HS-5 (cell line): Measurements from ENCODE around the gene FGGY.
"Not testable (repeated sequence)": the region's sequence is repeated elsewhere in the genome, so short reads cannot be mapped to it uniquely, and the experiment has no call there.

Source experiments
- DNase-seq: peaks from one replicate; pipeline ENCODE4 v3.0.0-alpha.2; 2012; ENCODE audit warnings: low read depth

The FGGY gene

DNA sequence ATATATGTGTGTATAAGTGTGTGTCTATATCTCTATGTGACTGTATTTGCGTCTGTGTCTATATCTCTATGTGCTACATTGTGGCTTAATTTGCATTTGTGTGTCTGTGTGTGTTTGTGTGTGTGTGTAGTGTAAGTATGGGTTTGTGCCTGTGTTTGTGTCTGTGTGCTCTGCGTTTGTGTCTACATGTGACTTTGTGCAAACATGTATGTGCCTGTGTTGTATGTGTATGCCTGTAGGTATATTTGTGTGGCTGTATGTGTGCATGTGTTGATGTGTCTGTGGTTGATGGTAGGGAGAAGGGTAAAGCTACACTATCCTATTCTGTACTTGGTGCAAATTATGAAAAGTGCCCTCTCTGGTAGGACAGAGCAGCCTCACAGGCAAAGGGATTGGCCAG, 7.3 kb upstream of the FGGY start:
- no peak for DNase-seq

DNA sequence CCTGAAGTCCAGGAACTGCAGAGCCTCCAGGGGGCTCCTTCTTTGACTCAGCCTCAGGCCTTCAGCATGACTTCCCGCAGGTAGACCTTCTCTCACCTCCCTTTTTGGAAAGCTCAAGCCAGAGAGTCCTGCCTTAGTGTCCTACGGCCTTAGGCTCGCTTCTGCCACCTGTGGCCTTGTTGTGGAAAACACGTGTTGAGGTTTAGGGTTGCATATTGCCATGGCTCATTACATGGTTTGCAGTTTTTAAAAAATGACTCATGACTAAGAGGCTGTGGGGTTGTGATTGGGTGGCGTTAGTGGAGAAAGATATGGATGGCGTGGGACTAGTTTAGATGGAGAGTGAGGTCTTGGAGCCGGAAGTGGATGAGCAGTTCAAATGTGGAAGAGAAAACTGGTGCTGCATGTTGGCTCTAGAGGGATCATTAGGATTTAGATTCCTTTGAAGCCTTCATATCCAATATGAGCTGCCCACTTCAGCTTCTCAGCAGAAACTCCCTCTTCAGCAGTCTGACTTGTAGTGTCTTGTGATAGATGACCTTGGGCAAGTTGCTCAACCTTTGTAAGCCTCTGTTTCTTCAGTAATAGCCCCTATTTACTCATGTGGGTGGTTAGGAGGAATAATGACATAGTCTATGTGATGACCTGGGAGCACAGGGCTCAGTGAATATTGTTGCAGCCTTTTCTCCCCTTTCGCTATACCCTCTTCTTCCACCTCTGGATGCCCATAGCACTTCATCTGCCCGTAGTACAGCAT, 6.5 kb upstream of the FGGY start:
- DNase-seq = no peak

DNA sequence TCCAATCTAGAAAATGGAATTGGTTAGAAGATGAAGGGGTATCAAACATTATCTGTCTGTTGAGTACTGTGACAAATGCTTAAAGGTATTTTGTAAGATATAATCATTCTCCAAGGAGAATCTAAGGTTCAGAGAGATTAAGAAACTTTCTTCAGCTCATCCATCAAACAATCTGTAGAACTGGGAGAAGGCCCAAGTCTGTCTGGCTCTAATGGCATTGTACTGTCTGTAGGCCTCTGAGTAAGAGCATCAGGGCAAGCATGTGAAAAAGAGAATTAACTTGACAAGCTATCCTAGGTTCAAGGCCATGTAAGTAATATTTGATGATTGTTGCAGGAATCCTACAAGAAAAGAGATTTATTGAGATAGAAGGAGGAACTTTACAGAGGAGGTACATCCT, 5.3 kb upstream of the FGGY start:
- no peak for DNase-seq

DNA sequence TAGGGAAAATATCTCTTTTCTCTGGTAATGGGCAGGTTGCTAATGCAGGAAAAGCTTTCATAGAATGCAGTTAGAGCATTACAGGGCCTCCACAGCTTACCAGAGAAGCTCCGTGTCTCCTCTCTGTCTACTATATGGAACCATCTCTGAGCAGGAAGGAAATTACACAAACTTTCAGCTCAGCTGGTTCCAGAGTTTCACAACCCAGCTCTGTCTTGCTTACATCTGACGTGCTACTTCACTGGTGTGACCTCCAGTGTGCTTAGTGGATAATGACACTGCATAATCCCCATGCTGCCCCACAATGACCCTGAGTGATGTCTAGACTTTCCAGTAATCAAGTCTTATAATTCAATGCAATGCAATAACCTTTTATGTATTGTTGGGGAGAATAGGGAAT, 4.3 kb upstream of the FGGY start:
- DNase-seq = no peak

DNA sequence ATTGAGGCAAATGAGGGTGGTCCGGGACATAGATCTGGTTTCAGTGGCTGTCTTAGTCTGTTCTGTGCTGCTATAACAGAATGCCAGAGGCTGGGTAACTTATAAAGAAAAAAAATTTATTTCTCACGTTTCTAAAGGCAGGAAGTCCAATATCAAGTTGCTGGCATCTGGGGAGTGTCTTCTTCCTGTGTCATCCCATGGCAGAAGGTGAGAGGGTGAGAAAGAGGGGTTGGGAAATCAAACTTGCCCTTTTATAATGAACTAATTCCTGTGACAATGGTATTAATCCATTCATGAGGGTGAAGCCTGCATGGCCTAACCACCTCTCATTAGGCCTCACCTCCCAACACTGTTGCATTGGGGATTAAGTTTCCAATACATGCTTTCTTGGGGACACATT, 3.7 kb upstream of the FGGY start:
- DNase-seq = no peak

DNA sequence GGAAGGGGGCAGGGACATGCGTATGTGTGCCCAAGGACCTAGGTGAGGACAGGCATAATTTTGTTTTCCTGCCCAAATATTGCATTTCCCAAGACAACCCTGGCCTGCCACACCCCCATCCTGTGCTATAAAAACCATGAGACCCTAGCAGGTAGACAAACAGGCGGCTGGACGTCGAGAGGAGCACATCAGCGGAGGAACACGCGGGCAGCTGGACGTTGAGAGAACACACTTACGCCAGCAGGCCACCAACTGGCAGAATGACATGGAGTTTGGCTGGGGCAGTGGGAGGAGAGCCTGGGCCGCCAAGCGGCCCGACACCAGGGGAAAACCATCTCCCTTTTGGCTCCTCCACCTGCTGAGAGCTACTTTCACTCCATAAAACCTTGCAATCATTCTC, 3.0 kb upstream of the FGGY start:
- no peak for DNase-seq

DNA sequence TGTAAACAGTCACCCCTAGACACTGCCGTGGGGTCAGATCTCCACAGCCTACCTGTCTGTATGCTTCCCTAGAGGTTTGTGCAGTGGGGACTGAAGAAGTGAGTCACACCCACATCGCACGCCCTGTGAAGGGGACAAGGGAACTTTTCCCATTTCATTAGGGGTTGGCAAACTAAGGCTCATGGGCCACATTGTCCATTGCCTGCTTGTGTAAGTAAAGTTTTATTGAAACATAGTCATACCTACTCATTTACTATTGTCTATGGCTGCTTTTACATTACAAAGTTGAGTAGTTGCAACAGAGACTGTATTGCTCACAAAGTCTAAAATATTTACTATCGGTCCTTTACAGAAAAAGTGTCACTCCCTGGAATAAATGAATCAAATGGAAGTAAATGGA, 2.5 kb upstream of the FGGY start:
- no peak for DNase-seq

DNA sequence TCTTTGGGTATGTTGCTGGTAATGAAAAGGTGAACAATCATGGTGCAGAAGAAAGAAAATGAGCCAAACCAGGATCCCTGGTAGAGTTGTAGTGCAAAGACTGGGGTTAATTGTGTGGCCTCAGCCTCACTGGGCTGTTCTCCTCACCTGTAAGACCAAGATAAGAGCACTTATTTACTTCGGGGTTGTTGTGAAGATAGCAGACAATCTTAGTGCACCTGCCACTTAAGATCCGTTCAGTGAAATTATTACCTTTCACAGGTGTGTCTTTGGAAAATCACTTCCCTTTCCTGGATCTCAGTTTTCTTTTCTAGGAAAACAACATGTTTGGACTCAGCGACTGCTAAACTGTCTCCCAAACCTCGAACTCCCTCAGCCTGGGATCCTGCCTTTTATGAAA, 1.3 kb upstream of the FGGY start:
- DNase-seq = no peak

DNA sequence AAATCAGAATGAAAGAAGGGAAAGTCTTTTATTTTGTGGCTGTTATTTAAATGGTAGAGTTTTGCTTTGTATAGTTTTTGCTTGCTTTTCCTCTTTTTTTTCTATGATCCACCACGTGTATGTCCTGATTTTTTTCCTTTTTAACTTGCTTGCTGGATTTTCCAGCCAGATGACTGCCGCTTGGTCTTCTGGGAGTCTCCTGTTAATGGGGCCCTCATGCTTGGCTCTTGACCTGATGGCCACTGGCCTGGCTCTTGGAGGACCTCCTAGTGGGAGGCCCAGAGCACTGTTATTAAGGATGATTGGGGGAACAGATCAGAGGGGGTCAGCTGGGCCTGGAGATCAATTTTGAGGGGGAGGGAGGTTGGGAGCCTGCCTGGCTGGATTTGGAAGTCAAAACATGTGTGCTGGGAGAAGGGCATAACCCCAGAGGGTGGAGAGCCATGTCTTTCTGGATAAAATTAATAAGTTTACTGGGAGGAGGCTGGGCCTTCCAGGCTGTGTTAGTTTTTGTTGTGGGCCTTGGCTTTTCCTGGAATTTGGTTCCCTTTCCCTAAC, 1.2 kb downstream of the FGGY start:
- no peak for DNase-seq

DNA sequence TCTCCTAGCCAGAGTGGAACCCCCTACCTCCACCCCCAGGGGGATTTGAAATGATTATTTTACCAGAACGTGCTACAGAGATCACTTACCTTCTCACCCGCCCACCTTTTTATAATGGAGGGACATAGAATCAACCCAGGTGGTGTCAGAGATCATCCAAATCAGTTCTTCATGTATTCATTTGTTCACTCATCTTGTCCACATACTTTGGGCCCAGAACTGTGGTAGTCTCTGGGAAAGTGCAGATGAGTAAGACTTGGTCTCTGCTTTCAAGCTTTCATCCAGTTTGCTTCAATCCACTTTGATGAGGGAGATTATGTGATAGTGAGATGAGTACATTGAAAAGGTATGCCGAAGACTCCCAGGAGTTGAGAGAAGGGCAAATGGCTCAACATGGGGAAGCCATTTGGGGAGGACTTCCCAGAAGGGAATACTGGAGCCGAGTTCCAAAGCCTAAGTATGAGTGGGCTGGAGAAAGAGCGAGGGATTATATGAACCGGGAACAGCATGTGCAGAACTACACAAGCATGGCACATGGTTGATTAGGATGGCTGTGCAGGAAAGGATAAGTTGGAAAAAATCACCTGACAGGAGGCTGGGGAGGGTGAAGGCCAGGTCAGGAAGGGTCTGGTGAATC, 1.9 kb downstream of the FGGY start:
- DNase-seq = peak; percentile 54

DNA sequence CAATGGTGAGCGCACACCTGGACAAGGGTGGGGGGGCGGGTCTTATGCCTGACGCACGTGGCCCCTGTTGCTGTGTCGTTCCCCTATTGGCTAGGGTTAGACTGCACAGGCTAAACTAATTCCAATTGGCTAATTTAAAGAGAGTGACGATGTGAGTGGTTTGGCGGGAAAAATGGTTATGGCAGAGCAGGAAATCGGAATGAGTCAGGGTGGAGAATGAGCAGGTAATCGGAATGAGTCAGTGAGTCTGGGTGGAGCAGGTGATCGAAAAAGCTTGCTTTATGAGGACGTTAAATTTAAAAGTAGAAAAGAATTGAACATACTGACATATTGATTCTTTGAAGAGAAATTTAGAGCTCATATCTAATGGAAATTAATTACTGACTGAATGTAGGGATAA, 2.8 kb downstream of the FGGY start:
- not testable (repeated sequence) for DNase-seq

DNA sequence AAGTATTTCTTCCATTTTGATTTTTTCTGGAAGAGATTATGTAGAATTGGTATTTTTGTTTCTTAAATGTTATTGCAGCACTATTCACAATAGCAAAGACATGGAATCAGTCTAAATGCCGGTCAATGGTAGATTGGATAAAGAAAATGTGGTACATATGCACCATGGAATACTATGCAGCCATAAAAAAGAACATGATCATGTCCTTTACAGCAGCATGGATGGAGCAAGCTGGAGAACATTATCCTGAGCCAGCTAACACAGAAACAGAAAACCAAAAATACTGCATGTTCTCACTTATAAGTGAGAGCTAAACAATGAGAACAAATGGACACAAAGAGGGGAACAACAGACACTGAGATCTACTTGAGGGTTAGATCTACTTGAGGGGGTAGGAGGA, 5.4 kb downstream of the FGGY start:
- DNase-seq = no peak

DNA sequence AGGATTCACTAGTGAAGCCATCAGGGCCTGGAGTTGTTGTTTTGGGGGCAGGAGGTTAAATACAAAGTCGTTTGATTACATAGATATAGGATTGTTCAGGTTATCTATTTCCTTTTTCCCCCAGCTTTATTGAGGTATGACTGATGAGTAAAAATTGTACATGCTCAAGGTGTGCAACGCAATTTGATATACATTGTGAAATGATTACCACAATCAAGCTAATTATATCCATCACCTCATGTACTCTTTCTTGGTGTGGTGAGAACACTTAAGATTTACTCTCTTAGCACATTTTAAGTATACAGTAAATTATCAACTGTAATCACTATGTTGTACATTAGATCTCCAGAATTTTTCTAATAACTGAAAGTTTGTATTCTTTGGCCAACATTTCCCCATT, 6.0 kb downstream of the FGGY start:
- no peak for DNase-seq

DNA sequence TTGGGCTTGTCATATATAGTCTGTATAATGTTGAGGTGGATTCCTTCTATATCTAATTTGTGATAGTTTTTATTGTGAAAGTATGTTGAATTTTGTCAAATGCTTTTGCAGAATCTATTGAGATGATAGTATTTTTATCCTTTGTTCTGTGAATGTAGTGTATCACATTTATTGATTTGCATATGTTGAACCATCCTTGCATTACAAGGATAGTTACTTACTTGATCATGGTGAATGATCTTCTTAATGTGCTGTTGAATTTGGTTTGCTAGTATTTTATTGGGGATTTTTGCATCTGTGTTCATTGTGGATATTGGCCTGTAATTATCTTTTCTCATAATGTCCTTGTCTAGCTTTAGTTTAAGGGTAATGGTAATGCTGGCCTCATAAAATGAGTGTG, 8.3 kb downstream of the FGGY start:
- no peak for DNase-seq

DNA sequence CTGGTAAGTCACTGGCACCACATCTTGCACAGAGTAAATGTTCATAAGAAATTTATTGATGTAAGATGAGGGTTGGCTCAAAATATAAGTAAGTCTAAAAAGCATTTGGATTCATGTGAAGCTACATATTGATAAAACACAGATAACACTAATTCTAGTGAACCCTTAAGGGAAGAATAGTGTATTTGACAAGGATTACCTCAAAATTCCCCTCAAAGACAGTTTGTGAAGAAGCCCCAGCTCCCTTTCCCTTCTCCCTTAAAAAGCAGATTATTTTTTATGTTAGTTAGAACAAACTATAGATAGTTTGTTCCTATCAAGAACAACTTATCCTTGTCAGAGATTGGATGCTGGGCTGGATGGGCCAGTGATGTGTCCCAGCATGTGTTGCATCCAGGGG, 10.7 kb downstream of the FGGY start:
- DNase-seq = no peak

DNA sequence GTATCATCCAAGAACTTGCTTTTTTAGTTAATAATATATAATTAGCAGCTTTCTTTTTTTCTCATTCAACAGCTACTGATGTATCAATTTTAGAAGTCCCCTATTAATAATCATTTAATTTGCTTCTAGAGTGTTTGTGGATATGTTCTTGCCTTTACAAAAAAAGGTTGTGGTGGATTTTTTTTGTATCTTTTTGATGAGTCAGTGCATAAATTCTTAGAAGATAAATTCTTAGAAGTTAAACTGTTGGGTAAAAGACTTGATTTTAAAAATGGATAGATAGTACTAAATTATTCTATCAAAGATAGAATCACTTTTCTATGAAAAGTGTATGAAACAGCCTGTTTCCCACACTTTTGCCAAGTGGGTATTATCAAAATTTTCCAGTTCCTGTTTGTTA, 11.9 kb downstream of the FGGY start:
- DNase-seq = no peak

DNA sequence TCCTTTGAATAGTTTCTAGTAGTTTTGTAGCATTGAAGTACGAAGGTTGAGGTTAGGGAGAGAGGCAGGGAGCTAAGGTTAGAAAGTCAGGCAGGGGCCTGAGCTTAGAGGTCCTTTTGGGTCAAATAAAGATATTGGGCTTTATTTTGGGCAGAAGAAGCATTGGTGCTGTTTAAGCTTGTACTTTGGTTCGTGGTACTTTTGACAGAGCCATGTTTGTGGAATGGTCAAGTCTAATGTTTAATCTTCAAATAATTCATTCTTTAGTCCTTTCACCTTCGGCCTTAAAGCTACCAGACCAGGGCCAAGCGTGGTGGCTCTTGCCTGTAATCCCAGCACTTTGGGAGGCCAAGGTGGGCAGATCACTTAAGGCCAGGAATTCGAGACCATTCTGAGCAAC, 12.5 kb downstream of the FGGY start:
- DNase-seq = no peak

DNA sequence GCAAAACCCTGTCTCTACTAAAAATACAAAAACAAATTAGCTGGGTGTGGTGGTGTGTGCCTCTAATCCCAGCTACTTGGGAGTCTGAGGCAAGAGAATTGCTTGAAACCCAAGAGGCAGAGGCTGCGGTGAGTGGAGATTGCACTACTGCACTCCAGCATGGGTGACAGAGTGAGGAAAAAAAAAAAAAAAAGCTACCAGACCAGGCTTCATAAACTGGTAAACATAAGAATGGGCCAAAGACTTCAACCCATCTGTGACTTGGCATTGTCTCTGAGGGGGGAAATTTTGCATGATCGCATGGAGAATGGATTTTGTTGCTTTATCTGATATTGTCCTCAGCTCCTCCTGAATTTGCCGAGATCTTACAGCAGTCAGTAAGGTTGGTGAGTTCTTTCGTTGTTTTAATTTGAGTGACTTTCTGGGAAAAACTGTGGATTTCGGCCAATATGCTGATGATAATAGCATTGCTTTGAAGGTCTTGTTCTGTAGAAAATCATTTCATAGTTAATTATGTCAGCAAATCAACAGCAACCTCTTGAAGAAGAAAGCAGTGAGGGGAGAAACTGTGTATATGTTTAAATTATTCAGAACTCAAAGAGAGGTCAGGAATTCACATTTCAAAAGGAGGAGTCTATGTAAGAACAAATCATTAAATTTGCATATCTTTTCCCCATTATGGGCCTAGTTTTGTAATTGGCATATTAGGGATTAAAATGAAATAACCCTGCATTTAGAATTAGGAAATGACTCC, 13.1 kb downstream of the FGGY start:
- no peak for DNase-seq

DNA sequence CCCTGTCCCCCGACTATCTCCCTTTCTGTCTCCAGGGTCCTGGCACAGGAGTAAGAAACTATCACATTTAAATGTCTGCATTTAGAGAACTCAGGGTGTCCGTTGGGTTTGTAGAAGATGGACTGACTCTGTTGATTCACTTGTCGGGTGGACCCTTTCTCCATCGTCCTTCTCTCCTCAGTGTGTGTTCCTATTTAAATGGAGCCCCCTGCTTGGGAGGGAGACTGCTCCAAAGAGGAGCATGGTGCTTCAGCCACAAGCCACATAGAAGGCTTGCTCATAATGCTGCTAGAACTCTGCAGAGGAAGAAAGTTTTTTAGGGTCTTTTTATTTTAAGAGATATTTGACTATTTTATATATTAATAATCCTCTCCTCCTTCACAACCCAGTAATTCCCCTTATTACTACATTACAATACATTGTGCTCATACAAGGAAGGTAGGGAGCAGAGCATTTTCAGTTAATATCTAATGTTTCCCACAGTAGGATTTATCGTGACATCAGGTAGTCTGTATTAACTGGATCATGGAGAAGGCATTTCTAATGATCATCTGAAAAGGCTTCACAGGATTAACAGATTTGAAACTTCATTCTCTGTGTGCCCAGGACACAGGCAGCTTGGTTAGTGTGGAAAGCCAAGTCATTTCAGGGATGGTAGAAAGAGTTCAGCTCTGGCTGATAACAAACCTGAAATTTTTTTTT, 13.8 kb downstream of the FGGY start:
- no peak for DNase-seq

DNA sequence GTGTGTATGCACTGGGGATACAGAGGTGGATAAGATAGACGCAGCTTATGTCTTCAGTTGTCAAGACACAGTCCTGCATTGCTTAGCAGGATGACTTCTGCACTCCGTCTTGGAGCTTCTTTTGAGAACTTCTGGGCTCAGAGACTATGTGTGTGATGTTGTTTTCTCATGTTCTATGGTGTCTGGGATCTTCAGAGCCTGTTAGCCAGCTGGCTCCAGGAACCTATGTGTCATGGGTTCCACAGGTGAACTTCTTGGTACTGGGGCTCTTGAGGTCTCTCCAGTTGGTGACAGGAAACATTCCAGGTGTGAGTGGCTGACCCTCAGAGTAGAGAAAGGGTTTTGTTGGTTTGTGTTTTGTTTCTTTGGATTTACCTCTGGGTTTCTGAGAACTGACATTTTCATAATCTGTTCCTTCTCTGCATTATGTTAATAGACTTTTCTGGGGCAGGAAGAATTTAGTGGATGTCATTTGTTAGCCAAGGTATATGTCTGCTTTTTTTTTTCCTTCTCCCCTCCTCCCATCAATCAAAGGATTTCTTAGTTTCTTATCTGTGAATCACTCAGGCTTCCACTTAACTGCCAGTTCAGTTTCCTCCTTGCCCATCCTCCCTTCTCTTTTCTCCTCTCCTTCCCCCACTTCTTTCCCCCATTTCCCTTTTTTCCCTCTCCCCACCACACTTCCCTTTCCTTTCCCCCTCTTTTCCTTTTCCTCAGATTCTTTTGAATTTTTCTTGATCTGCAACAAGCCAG, 18.1 kb downstream of the FGGY start:
- no peak for DNase-seq

DNA sequence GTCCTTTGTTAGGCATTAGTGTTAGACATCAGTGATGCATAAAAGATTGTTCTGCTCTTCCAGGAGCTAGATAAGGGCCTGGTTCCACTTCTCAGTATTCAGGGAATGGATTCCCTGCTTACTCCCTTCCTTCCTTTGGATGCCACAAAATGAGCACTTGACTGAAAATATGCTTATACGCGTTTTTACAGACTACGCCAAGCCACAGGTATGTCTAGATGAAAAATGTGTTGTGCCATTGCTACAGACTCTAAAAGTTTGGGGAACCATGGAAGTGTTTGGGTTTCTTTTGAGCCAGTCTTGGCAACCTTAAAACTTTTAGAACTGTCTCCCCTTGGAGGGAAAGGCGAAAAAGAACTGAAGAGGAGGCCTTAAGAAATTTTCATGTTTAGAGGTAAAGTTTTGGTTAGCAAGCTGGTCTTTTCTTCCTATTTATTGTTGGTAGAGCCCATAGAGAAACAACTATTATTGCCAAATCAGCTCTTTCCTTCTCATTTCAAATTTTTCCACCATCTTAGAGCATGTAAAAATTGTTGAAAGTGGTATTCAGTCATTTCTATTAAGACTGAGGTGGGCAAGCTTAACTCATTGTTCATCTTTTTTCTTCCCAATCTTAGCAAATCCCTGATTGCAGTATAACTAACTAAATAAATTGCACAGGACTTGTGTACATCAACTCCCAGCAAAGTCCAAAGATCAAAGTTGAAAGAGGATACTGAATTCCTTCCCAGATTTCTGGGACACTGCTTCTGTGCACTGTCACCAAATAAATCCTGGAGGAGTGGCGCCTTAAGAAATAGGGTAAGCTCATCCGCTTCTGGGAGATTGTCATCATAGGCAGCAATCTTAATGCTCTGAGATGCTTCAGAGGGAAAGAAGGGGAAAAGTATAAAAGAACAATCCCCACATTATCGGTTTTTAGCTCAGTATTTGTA, 18.9 kb downstream of the FGGY start:
- DNase-seq = no peak
